OCI-LY7 (cell line): Measurements from ENCODE around the gene CHRNG.

Experiments used
- EZH2phosphoT487 ChIP-seq: fragments of 200-600 bp; sonication (generic); IDR thresholded peaks from 2 replicates; pipeline ENCODE4 v1.6.1; 2018; ENCODE audit warnings: low read depth, borderline replicate concordance, mild to moderate bottlenecking, mixed run types, antibody characterized with exemption, low read length, moderate library complexity, mixed read lengths
- TF ChIP-seq, protein P1 (sequence below): fragments of 200-600 bp; sonication (generic); conservative IDR thresholded peaks from 2 replicates; pipeline ENCODE4 v1.5.1; 2014; ENCODE audit warnings: mild to moderate bottlenecking, antibody characterized with exemption, low read length, moderate library complexity, mixed read lengths

- TF ChIP-seq, protein P1, sequence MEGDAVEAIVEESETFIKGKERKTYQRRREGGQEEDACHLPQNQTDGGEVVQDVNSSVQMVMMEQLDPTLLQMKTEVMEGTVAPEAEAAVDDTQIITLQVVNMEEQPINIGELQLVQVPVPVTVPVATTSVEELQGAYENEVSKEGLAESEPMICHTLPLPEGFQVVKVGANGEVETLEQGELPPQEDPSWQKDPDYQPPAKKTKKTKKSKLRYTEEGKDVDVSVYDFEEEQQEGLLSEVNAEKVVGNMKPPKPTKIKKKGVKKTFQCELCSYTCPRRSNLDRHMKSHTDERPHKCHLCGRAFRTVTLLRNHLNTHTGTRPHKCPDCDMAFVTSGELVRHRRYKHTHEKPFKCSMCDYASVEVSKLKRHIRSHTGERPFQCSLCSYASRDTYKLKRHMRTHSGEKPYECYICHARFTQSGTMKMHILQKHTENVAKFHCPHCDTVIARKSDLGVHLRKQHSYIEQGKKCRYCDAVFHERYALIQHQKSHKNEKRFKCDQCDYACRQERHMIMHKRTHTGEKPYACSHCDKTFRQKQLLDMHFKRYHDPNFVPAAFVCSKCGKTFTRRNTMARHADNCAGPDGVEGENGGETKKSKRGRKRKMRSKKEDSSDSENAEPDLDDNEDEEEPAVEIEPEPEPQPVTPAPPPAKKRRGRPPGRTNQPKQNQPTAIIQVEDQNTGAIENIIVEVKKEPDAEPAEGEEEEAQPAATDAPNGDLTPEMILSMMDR: no peak
- no peak for TF ChIP-seq EZH2phosphoT487
Observed at GRCh38 chr2:232577841-232578240, 38.3 kb downstream of the CHRNG start.
